Loucy (cell line): Measurements from ENCODE around the gene ATRAID.

Source experiments
- H2AFZ ChIP-seq: fragments of 200-600 bp; sonication (generic); 2 replicates; pipeline ENCODE4 v1.6.0; 2016; ENCODE audit warnings: antibody characterized with exemption, mild to moderate bottlenecking, low read length, moderate library complexity
- H3F3A ChIP-seq: fragments of 200-600 bp; 2 replicates; pipeline ENCODE4 v1.6.0; 2016; ENCODE audit warnings: antibody characterized with exemption, low read depth, mild to moderate bottlenecking
- H3K27me3 ChIP-seq: fragments of 200-600 bp; sonication (generic); 2 replicates; pipeline ENCODE4 v1.6.1; 2014; ENCODE audit warnings: low read length, mild to moderate bottlenecking; ENCODE audit not compliant: insufficient read depth, poor library complexity, severe bottlenecking
- H3K36me3 ChIP-seq: fragments of 200-600 bp; sonication (generic); 2 replicates; pipeline ENCODE4 v1.6.1; 2016; ENCODE audit warnings: low read length; ENCODE audit not compliant: insufficient read depth
- H3K4me1 ChIP-seq: fragments of 200-600 bp; sonication (generic); 2 replicates; pipeline ENCODE4 v1.5.1; 2014; ENCODE audit warnings: low read length, mild to moderate bottlenecking; ENCODE audit not compliant: insufficient read depth, poor library complexity, severe bottlenecking
- H3K4me2 ChIP-seq: fragments of 200-600 bp; sonication (generic); 2 replicates; pipeline ENCODE4 v1.6.0; 2014; ENCODE audit warnings: antibody characterized with exemption, low read length, low read depth, mild to moderate bottlenecking; ENCODE audit not compliant: poor library complexity, severe bottlenecking
- H3K4me3 ChIP-seq: fragments of 200-600 bp; sonication (generic); 2 replicates; pipeline ENCODE4 v1.5.1; 2014; ENCODE audit warnings: low read length, mild to moderate bottlenecking, mixed read lengths; ENCODE audit not compliant: poor library complexity, severe bottlenecking
- H3K79me2 ChIP-seq: fragments of 200-600 bp; sonication (generic); 2 replicates; pipeline ENCODE4 v1.6.1; 2014; ENCODE audit warnings: low read length; ENCODE audit not compliant: insufficient read depth
- H3K9ac ChIP-seq: fragments of 200-600 bp; sonication (generic); 2 replicates; pipeline ENCODE4 v1.6.0; 2014; ENCODE audit warnings: mild to moderate bottlenecking, low read depth, low read length, moderate library complexity; ENCODE audit not compliant: poor library complexity, severe bottlenecking
- H3K9me2 ChIP-seq: fragments of 200-600 bp; sonication (generic); replicated peaks from 2 replicates; pipeline ENCODE4 v1.6.1; 2016; ENCODE audit warnings: low read depth, low read length, mixed read lengths
- H3K9me3 ChIP-seq: fragments of 200-600 bp; sonication (generic); 2 replicates; pipeline ENCODE4 v1.6.1; 2014; ENCODE audit warnings: mild to moderate bottlenecking, antibody characterized with exemption, low read length, low read depth; ENCODE audit not compliant: insufficient read depth
- H4K20me1 ChIP-seq: fragments of 200-600 bp; sonication (generic); 2 replicates; pipeline ENCODE4 v1.6.0; 2014; ENCODE audit warnings: antibody characterized with exemption, low read length, mild to moderate bottlenecking; ENCODE audit not compliant: insufficient read depth, poor library complexity, severe bottlenecking
- EZH2phosphoT487 ChIP-seq: fragments of 200-600 bp; IDR thresholded peaks from 2 replicates; pipeline ENCODE4 v1.6.1; 2018; ENCODE audit warnings: antibody characterized with exemption, mild to moderate bottlenecking, moderate library complexity, borderline replicate concordance
- TF ChIP-seq, protein P1 (sequence below): fragments of 200-600 bp; sonication (generic); conservative IDR thresholded peaks from 2 replicates; pipeline ENCODE4 v1.5.1; 2014; ENCODE audit warnings: mild to moderate bottlenecking, antibody characterized with exemption, low read length

The ATRAID gene

DNA sequence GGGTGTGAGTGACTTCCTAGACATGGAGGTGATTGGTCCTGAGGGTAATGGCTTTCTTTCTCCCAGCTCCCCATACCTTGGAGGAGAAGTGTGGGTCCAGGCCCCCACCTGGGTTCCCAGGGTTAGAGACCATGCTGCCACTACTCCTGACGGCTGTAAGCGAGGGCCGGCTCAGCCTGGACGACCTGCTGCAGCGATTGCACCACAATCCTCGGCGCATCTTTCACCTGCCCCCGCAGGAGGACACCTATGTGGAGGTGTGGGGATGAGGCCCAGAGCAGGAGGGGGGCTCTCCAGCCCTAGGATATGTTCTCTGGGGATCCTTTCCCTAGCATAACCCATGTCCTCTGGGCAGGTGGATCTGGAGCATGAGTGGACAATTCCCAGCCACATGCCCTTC, 27.1 kb downstream of the ATRAID start:
- H3K9ac ChIP-seq, result no peak overlapping the region
- TF ChIP-seq EZH2phosphoT487, result no peak
- TF ChIP-seq, protein P1, sequence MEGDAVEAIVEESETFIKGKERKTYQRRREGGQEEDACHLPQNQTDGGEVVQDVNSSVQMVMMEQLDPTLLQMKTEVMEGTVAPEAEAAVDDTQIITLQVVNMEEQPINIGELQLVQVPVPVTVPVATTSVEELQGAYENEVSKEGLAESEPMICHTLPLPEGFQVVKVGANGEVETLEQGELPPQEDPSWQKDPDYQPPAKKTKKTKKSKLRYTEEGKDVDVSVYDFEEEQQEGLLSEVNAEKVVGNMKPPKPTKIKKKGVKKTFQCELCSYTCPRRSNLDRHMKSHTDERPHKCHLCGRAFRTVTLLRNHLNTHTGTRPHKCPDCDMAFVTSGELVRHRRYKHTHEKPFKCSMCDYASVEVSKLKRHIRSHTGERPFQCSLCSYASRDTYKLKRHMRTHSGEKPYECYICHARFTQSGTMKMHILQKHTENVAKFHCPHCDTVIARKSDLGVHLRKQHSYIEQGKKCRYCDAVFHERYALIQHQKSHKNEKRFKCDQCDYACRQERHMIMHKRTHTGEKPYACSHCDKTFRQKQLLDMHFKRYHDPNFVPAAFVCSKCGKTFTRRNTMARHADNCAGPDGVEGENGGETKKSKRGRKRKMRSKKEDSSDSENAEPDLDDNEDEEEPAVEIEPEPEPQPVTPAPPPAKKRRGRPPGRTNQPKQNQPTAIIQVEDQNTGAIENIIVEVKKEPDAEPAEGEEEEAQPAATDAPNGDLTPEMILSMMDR, result no peak
- H3K4me3 ChIP-seq, result no peak overlapping the region
- H3K9me2 ChIP-seq, result no peaks in the 10 kb centered on the region
- no peaks in the 10 kb centered on the region for H3K9me3 ChIP-seq
- no peaks in the 10 kb centered on the region for H3K27me3 ChIP-seq
- H3K4me2 ChIP-seq, result no peak overlapping the region
- H3K79me2 ChIP-seq, result no peaks in the 10 kb centered on the region
- no peak overlapping the region for H2AFZ ChIP-seq
- peaks cover 8% of the 10 kb centered on the region for H3K4me1 ChIP-seq
- no peaks in the 10 kb centered on the region for H3F3A ChIP-seq
- no peaks in the 10 kb centered on the region for H4K20me1 ChIP-seq
- peaks cover 99% of the 10 kb centered on the region; the same call in 1 of the 2 replicates for H3K36me3 ChIP-seq

DNA sequence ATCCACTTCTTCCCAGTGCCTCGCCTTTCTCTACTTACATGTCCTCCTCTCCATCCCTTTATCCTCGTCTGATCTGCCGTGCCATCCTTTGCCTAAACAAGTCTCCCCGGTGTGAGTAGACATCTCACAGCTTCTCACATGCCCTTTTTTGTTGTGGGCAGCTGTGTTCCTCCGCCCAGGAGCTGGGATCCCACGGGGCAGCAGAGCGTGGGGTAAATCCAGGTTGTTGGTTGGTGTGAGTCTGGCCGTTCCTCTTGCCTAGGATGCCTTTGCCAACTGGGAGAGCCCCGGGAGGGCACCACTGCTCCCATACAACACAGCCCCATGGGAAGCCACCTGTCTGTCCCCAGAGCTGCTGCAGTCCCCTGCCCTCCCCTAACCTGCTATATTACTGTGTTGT, 28.6 kb downstream of the ATRAID start:
- H3K9ac ChIP-seq, result no peak overlapping the region
- H4K20me1 ChIP-seq, result no peaks in the 10 kb centered on the region
- no peaks in the 10 kb centered on the region for H3K9me2 ChIP-seq
- no peaks in the 10 kb centered on the region for H3F3A ChIP-seq
- H3K36me3 ChIP-seq, result peaks cover 92% of the 10 kb centered on the region; the same call in 1 of the 2 replicates
- H3K79me2 ChIP-seq, result no peaks in the 10 kb centered on the region
- TF ChIP-seq EZH2phosphoT487, result no peak
- TF ChIP-seq, protein P1, result no peak
- no peak overlapping the region for H3K4me3 ChIP-seq
- no peak overlapping the region for H3K4me2 ChIP-seq
- peaks cover 8% of the 10 kb centered on the region for H3K4me1 ChIP-seq
- no peaks in the 10 kb centered on the region for H3K27me3 ChIP-seq
- no peak overlapping the region for H2AFZ ChIP-seq
- H3K9me3 ChIP-seq, result no peaks in the 10 kb centered on the region

DNA sequence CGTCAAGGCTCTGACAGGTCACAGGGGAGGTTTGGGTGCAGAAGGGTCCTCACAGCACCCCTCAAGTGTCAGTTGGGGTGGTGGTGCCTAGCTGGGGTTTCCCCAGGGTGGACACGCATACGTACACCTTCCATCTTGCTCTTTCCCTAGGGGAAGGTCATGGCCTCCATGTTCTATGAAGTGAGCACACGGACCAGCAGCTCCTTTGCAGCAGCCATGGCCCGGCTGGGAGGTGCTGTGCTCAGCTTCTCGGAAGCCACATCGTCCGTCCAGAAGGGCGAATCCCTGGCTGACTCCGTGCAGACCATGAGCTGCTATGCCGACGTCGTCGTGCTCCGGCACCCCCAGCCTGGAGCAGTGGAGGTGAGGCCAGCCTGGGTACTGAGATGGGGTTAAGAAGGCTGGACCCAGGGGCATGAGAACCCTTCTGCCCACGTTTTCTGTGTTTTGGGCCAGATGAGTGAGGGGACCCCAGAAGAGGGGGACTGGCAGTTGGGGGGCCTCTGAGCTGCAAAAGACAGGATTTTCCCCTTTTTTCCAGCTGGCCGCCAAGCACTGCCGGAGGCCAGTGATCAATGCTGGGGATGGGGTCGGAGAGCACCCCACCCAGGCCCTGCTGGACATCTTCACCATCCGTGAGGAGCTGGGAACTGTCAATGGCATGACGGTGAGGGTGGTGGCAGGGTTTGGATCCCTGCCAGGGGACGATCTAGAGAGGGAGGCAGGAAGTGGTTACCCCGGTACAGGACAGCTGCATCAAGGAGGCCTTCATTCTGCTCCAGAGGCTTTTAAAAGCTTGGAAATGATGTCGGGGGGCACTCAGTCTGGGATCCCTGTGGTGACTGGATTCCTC, 30.1 kb downstream of the ATRAID start:
- H3K4me2 ChIP-seq, result no peak overlapping the region
- no peak overlapping the region for H3K9ac ChIP-seq
- no peak overlapping the region for H3K4me3 ChIP-seq
- no peaks in the 10 kb centered on the region for H3K79me2 ChIP-seq
- no peaks in the 10 kb centered on the region for H3K9me3 ChIP-seq
- H3K9me2 ChIP-seq, result no peaks in the 10 kb centered on the region
- no peak for TF ChIP-seq EZH2phosphoT487
- TF ChIP-seq, protein P1, result no peak
- no peak overlapping the region for H2AFZ ChIP-seq
- no peaks in the 10 kb centered on the region for H3F3A ChIP-seq
- H3K27me3 ChIP-seq, result no peaks in the 10 kb centered on the region
- no peaks in the 10 kb centered on the region for H4K20me1 ChIP-seq
- peaks cover 8% of the 10 kb centered on the region for H3K4me1 ChIP-seq
- H3K36me3 ChIP-seq, result peaks cover 77% of the 10 kb centered on the region; the same call in 1 of the 2 replicates
